CD4-positive, alpha-beta T cell treated with Interleukin-15 for 1 hour (primary cell): ENCODE results near the gene TPBG.

Experiments
- DNase-seq: peaks from one replicate; pipeline ENCODE4 v3.0.0-alpha.2; 2020

TPBG gene, protein sequence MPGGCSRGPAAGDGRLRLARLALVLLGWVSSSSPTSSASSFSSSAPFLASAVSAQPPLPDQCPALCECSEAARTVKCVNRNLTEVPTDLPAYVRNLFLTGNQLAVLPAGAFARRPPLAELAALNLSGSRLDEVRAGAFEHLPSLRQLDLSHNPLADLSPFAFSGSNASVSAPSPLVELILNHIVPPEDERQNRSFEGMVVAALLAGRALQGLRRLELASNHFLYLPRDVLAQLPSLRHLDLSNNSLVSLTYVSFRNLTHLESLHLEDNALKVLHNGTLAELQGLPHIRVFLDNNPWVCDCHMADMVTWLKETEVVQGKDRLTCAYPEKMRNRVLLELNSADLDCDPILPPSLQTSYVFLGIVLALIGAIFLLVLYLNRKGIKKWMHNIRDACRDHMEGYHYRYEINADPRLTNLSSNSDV

DNA sequence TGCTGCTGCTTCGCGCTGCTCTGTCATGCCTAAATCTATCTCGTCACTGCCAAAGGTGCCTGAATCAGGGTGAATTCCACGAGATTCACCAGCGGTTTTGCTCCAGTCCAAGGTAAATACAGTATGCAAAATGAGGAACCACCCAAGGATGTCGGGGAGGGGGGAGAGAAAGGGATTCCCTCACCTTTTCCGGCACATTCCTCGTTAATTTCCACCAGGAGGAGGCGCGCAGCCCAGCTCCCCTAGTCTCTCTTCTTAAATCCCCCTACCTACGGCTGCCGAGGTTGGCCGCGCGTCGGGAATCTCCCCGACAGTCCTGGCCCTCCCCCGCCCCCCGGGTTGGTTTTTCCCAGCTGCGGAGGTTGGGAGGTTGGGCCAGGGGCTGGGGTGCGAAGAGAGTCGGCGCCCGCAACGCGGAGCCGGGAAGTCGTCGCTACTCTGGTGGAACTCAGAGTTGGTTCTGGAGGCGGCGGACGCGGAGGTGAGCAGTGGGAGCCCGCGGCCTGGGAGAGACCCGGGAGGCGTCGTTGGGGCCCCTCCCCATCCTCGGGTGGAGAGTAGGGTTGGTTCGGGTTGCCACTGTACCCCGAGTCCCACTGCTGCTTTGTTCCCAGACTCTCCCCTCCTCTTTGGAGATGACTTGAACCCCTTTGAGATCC lies at the start of gene TPBG:
TSS of gene TPBG (plus strand) at position 390 of the 659 bp plus-strand sequence. CDS start 1,145 bp downstream, outside the sequence.
- no peak for DNase-seq

- DNase-seq = no peak
Observed at GRCh38 chr6:82322386-82322785, 41.2 kb upstream of the TPBG start.

- no peak for DNase-seq
Observed at GRCh38 chr6:82329766-82330165, 33.9 kb upstream of the TPBG start.

GRCh38 chr6:82330171-82330804 lies 33.3 kb upstream of the TPBG start:
- DNase-seq = no peak

- DNase-seq = no peak
Observed at GRCh38 chr6:82331031-82331773, 32.4 kb upstream of the TPBG start.

DNA sequence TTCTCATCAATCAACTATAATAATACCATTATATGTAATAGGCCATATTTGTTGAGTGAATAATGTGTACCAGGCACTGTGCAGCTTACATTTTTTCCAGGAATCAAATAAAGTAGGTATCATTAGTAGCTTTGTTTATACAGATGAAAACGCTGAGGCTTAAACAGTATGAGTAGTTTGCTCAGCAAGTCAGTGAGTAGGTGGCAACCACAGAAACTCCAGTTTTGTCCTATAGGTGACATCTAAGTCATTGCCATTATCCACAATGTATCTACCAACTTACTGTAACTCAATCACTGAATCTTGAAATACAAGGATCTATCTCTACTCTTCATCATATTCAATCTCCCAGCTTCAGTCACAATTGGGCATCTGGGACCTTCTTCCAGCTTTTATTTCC lies 29.8 kb upstream of the TPBG start:
- DNase-seq = no peak

GRCh38 chr6:82337688-82338257 lies 25.8 kb upstream of the TPBG start:
- no peak for DNase-seq

- DNase-seq = no peak
Observed at GRCh38 chr6:82348130-82348529, 15.5 kb upstream of the TPBG start.

DNA sequence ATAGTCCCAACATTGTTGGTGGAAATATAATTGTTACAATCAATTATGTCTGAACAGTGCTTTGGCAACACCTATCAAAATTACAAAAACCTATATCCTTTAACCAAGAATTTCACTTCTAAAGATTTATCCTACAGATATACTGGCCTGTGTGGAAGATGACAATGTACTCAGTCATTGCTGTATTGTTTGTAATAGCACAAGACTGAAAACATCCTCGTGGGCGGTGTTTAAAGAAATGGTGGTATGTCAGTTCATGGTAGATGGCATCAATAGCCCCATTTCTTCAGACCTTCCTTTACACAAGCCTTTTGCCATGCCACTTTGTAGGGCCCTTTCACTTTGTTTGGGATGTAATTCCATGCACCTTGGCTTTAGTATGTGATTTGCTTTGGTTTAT lies 9.8 kb upstream of the TPBG start:
- DNase-seq = no peak

DNA sequence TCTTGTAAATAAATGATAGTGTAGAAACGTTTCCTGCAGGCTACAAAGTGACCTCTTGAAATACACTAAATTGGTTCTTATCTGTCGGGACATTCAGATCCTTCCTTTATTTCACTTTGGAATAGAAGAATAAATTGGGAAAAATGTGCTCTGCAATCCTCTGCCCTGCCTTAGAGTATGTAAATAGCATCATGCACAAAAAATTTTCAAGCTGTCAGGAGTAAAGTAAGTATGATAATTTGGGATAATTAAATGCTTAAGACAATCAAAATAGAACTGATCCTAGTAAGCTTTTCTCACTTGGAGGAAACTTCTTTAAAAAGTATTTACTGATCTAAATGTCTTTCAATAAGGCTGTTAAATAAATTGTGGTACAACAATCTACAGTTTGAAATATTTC lies 3.1 kb upstream of the TPBG start:
- no peak for DNase-seq

DNA sequence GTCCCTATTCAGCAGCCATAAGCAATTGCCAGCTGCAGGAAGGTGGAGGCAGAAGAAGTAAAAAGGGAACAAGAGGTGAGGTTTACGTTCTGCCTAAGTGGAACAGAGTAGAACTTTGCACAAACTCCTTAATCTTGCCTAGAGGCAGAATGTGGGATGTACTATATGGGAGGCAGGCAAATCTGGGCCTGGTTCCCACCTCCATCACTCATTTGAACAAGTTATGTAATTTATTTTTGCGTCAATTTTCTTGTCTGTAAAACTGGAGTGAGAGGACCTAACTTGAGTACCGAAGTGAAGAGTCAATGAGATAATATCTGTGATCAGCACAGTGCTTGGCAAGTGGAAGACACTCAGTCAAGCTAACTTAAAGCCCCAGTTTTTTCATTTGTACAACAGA lies 2.0 kb upstream of the TPBG start:
- no peak for DNase-seq

GRCh38 chr6:82362144-82362543 lies 1.5 kb upstream of the TPBG start:
- no peak for DNase-seq

- DNase-seq = no peak
Observed at GRCh38 chr6:82362878-82363427, 664 bp upstream of the TPBG start.

- DNase-seq = no peak
Observed at GRCh38 chr6:82364087-82365015, 734 bp downstream of the TPBG start.

DNA sequence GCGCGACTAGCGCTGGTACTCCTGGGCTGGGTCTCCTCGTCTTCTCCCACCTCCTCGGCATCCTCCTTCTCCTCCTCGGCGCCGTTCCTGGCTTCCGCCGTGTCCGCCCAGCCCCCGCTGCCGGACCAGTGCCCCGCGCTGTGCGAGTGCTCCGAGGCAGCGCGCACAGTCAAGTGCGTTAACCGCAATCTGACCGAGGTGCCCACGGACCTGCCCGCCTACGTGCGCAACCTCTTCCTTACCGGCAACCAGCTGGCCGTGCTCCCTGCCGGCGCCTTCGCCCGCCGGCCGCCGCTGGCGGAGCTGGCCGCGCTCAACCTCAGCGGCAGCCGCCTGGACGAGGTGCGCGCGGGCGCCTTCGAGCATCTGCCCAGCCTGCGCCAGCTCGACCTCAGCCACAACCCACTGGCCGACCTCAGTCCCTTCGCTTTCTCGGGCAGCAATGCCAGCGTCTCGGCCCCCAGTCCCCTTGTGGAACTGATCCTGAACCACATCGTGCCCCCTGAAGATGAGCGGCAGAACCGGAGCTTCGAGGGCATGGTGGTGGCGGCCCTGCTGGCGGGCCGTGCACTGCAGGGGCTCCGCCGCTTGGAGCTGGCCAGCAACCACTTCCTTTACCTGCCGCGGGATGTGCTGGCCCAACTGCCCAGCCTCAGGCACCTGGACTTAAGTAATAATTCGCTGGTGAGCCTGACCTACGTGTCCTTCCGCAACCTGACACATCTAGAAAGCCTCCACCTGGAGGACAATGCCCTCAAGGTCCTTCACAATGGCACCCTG lies 1.6 kb downstream of the TPBG start:
- DNase-seq = no peak

- DNase-seq = no peak
Observed at GRCh38 chr6:82367704-82368103, 4.1 kb downstream of the TPBG start.

DNA sequence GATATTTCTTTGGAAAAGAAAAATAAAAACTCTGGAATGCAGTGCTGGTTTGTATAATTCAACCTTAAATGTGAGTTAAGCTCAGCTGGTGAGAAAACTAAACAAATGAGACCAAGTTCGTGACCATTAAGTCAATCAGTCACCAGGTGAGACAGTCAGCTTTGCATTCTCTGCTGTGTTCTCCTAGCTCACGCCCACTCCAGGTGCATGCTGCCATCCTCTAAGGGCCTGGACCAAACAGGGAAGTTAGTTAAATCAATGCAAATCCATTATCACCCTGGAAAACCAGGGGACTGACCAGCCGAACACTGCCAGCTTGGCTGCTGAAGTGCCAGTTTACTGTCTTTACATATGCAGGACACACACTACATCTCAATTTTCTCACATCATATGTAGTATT lies 7.2 kb downstream of the TPBG start:
- no peak for DNase-seq

- no peak for DNase-seq
Observed at GRCh38 chr6:82371799-82372546, 8.4 kb downstream of the TPBG start.

- DNase-seq = no peak
Observed at GRCh38 chr6:82372656-82373055, 9.0 kb downstream of the TPBG start.

- no peak for DNase-seq
Observed at GRCh38 chr6:82374516-82374915, 10.9 kb downstream of the TPBG start.
